GM10248 (cell line): ENCODE results near the gene PPL.
"Not testable (repeated sequence)": the region's sequence is repeated elsewhere in the genome, so short reads cannot be mapped to it uniquely, and the experiment has no call there.

Source experiments
- CTCF ChIA-PET: fragments of 300-600 bp; sonication (Branson Sonifier 250); formaldehyde crosslinking; extraction: SDS; loops from one replicate; lab custom pipeline; 2021; ENCODE audit warnings: antibody characterized with exemption; lab: Yijun Ruan, JAX
- POLR2A ChIA-PET: fragments of 350-650 bp; sonication (Branson Sonifier 250); formaldehyde crosslinking; extraction: SDS; loops from one replicate; lab custom pipeline; 2020; ENCODE audit warnings: antibody characterized with exemption; lab: Yijun Ruan, JAX
- DNase-seq: peaks from one replicate; pipeline ENCODE4 v3.0.0; 2012; ENCODE audit errors: extremely low spot score
- TF ChIP-seq, protein P1 (sequence below): IDR thresholded peaks from 2 replicates; pipeline ENCODE4 v1.5.1; 2012; ENCODE audit warnings: mild to moderate bottlenecking, low read depth; ENCODE audit errors: extremely low read depth, missing control alignments, control extremely low read depth

PPL gene

DNA sequence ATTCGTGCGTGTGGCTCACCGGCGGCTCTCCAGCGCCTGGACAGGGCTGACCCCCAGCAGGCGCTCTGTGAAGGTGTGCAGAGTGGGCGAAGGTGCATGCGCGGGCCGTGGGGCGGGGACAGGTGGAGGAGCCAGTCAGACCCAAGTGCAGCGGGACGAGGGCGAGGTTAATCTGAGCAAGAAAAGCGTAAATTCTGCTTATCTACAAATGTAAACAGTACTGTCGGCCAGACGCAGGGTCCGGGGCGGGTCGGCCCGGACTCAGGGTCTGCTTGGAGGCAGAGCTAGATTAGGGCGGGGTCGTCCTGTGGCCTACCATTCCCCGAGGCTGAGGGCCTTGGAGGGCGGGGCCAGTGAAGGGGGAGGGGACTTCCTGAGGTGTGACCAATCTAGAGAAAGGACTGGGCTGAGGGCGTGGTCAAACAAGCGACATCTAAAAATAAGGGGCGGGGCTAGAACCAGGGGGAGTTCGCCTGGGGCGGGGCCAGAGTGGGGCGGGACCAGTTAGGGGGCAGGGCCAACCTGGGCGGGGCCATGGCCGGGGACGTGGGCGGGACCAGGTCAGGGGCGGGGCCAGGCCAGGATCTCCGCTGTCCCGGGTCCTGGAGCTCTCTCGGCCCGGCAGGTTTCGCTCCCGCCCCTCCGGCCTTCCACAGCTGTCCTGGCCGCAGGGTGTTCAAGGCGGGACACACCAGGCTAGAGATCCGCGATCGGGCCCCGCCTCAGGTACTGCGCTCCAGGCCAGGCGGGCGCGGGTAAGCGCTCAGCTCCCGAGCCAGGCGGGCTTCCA, 21.0 kb upstream of the PPL start, which contains the start of gene SEC14L5:
SEC14L5 (plus strand) TSS at position 611 of the 790 bp plus-strand sequence. CDS start 994 bp downstream, outside the sequence.
- POLR2A ChIA-PET, result no interaction called here
- peak; percentile 100 for DNase-seq
- CTCF ChIA-PET, result interaction anchor here (2.3 to 4.1 kb wide), 2 partner anchors 18 to 452 kb away, joined by 5 to 27 read pairs; no protein-coding TSS in a partner anchor
- TF ChIP-seq, protein P1, sequence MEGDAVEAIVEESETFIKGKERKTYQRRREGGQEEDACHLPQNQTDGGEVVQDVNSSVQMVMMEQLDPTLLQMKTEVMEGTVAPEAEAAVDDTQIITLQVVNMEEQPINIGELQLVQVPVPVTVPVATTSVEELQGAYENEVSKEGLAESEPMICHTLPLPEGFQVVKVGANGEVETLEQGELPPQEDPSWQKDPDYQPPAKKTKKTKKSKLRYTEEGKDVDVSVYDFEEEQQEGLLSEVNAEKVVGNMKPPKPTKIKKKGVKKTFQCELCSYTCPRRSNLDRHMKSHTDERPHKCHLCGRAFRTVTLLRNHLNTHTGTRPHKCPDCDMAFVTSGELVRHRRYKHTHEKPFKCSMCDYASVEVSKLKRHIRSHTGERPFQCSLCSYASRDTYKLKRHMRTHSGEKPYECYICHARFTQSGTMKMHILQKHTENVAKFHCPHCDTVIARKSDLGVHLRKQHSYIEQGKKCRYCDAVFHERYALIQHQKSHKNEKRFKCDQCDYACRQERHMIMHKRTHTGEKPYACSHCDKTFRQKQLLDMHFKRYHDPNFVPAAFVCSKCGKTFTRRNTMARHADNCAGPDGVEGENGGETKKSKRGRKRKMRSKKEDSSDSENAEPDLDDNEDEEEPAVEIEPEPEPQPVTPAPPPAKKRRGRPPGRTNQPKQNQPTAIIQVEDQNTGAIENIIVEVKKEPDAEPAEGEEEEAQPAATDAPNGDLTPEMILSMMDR, result no peak

DNA sequence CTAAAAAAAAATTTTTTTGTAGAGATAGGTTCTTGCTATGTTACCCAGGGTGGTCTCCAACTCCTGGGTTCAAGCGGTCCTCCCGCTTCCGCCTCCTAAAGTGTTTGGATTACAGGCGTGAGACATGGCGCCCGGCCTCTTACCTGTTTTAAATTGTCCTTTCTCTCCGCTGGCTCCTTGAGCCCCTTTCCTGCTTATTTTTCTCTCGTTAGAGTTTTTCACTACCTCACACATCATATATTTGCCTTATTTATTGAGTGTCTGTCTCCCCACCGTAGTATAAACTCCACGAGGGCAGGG, 20.4 kb upstream of the PPL start:
- ChIA-PET POLR2A (no interaction called here), CTCF (interaction anchor here (1.1 to 4.1 kb wide), 3 partner anchors 13 to 451 kb away, joined by 3 to 27 read pairs (median 5); no protein-coding TSS in a partner anchor)
- TF ChIP-seq, protein P1, result no peak
- DNase-seq, result no peak

DNA sequence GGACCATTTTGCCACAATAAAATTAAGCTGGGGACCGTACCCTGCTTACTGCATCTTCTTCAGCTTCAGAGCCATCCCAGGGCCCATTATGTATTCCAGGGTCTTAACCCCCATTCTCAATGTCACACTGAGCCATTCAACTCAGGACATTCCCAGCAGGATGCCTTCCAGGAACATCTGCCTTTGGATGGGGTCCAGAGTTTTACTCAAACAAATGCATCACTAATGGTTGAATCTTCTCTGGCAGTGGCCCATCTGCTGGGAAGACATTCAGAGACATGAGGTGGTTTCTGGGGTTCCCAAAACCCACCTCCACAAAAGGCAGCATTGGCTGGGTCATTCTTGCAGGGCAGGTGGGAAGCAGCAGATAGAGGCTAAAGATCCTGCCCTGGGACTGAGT, 17.8 kb upstream of the PPL start:
- ChIA-PET CTCF (interaction anchor here (1.2 to 4.1 kb wide), 2 partner anchors 93 to 448 kb away, joined by 4 to 27 read pairs; no protein-coding TSS in a partner anchor), POLR2A (no interaction called here)
- no peak for DNase-seq

DNA sequence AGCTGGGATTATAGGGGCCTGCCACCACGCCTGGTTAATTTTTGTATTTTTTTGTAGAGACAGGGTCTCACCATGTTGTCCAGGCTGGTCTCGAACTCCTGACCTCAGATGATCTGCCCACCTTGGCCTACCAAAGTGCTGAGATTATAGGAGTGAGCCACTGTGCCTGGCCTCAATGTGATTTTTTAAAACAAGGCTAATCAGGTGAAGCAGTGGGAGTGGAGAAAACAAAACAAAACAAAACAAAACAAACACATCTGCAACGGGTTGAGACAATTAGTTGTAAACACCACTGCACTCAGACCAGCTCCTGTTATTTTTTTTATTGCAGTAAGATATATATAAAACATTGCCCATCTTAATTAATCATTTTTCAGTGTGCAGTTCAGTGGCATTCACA, 14.6 kb upstream of the PPL start:
- CTCF ChIA-PET, DNase-seq: not testable (repeated sequence)
- POLR2A ChIA-PET, result interaction anchor here (0.7 kb wide), 1 partner anchor 236 kb away, joined by 3 read pairs; no protein-coding TSS in a partner anchor

More for the DNA sequence above, 17.8 kb upstream of the PPL start:
- TF ChIP-seq, protein P1, result no peak

DNA sequence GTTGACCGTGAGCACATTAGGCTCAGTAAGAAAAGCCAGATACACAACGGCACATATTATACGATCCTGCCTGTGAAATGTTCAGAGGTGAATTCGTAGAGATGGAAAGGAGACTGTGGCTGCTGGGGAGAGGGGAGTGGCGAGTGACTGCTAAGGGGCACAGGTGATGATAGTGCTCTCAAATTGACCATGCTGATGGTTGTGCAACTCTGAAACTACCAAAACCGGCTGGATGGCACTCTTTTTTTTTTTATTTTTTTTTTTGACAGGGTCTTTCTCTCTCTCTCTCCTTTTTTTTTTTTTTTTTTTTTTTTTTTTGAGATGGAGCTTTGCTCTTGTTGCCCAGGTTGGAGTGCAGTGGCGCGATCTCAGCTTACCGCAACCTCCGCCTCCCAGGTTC, 13.0 kb upstream of the PPL start:
- no peak for DNase-seq
- ChIA-PET POLR2A (no interaction called here), CTCF (no interaction called here)
- TF ChIP-seq, protein P1, result no peak

DNA sequence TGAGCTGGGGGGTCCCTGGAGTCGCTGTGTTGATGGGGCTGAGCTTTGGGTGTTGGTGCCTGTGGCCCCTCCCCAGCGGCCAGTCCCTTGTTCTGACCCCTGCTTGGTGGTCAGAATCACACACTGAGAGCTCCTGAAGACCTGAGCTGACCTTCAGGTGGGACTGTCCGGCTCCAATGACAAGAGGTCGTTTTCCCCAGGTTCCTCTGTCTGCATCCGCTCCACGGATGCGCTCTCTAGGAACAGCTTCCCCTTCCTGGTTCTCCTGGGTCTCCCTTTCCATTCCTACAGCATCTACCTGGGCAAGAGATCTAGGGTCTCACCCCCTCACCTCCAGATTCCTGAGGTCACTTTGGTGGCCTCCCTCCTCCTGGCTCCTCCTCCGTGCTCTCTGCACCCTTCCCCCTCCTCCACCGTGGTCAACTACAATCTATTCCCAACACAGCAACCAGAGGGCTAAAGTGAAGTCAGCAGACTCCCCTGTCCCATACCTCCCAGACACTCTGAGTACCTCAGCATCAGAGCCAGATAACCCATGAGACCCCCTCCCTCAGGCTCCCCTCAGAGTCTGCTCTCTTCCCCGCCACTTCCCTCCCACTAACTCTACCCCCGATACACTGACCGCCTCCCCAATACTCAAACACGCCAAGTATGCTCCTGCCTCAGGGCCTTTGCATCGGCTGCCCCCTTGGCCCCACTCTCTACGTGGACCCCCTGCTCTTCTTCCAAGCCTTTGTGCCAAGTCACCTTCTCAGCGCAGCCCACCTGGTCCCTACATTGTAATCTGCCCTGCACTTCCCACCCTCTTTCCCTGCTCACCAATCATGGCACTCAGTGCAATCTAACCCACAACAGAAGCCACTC, 12.2 kb upstream of the PPL start:
- CTCF ChIA-PET, result interaction anchor here (0.8 kb wide), 1 partner anchor 13 kb away, joined by 3 read pairs; no protein-coding TSS in a partner anchor
- DNase-seq, result no peak
- POLR2A ChIA-PET, result no interaction called here
- TF ChIP-seq, protein P1, result no peak
